ENCODE results near the gene LNX2.

Gene LNX2

DNA sequence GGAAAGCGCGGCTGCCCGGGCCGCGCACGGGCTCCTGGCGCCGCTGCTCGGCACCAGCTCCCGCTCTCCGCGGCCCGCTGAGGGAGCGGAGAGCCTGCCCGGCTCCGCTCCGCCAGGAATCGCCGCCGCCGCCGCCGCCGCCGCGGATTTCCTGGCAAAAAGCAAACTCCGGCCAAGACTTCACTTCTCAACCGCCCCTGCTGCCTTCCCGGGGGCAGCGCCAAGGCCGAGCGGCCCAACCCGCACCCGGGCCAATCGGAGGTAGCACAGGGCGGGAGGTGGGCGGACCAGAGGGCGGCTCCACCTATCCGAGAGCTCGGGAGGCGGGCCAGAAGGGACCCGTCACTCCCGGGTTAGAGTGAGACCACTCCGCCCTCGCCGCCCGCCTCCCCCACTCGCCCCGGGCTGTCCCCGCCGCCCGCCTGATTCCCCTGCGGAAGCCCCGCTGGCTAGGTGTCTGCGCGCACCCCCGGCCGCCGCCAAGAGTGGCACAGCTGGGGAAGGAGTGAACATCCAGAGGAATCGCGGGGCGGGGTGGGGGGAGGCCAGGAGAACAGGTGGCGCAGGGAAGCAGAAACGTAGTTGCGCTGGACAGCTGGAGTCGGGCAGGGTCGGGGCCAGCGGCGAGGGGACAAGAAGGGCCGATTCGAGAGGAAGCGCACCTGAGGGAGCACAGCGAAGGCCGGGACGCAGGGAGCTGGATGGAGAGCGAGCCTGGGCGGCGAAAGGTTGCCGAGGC is at the start of gene LNX2 (continued):
- no peak for TF ChIP-seq ZNF140 (tag by site-specific recombination; IDR thresholded peaks at IDR 0.05)
- TF ChIP-seq, protein P1, sequence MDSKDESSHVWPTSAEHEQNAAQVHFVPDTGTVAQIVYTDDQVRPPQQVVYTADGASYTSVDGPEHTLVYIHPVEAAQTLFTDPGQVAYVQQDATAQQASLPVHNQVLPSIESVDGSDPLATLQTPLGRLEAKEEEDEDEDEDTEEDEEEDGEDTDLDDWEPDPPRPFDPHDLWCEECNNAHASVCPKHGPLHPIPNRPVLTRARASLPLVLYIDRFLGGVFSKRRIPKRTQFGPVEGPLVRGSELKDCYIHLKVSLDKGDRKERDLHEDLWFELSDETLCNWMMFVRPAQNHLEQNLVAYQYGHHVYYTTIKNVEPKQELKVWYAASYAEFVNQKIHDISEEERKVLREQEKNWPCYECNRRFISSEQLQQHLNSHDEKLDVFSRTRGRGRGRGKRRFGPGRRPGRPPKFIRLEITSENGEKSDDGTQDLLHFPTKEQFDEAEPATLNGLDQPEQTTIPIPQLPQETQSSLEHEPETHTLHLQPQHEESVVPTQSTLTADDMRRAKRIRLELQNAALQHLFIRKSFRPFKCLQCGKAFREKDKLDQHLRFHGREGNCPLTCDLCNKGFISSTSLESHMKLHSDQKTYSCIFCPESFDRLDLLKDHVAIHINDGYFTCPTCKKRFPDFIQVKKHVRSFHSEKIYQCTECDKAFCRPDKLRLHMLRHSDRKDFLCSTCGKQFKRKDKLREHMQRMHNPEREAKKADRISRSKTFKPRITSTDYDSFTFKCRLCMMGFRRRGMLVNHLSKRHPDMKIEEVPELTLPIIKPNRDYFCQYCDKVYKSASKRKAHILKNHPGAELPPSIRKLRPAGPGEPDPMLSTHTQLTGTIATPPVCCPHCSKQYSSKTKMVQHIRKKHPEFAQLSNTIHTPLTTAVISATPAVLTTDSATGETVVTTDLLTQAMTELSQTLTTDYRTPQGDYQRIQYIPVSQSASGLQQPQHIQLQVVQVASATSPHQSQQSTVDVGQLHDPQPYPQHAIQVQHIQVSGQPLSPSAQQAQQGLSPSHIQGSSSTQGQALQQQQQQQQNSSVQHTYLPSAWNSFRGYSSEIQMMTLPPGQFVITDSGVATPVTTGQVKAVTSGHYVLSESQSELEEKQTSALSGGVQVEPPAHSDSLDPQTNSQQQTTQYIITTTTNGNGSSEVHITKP (tag by site-specific recombination; IDR thresholded peaks at IDR 0.05), result peak; percentile 94
- no peak for TF ChIP-seq ZNF549 (tag by site-specific recombination; IDR thresholded peaks at IDR 0.05)
- TF ChIP-seq ZXDB (tag by site-specific recombination; IDR thresholded peaks at IDR 0.05), result peak; percentile 98
- TF ChIP-seq ZFHX2 (tag by site-specific recombination; conservative IDR thresholded peaks at IDR 0.05), result peak; percentile 76
- TF ChIP-seq ZNF335 (tag by site-specific recombination; conservative IDR thresholded peaks at IDR 0.05), result peak; percentile 91
- TF ChIP-seq EGR2 (tag by site-specific recombination; IDR thresholded peaks at IDR 0.05; ENCODE audit: low read depth), result peak; percentile 75
- TF ChIP-seq ZNF433 (tag by site-specific recombination; IDR thresholded peaks at IDR 0.05; ENCODE audit: low read depth), result no peak
- peak; percentile 4; the same call in 1 of the 2 replicates for TF ChIP-seq ZNF623 (tag by site-specific recombination; IDR thresholded peaks at IDR 0.05)
- 0 out of 2 replicates have a peak, but pooled peaks have one; percentile 20 for TF ChIP-seq ZSCAN16 (tag by site-specific recombination; IDR thresholded peaks at IDR 0.05)
- TF ChIP-seq, protein P2, sequence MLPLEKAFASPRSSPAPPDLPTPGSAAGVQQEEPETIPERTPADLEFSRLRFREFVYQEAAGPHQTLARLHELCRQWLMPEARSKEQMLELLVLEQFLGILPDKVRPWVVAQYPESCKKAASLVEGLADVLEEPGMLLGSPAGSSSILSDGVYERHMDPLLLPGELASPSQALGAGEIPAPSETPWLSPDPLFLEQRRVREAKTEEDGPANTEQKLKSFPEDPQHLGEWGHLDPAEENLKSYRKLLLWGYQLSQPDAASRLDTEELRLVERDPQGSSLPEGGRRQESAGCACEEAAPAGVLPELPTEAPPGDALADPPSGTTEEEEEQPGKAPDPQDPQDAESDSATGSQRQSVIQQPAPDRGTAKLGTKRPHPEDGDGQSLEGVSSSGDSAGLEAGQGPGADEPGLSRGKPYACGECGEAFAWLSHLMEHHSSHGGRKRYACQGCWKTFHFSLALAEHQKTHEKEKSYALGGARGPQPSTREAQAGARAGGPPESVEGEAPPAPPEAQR (tag by site-specific recombination; IDR thresholded peaks at IDR 0.05), result peak; percentile 71; the same call in 1 of the 2 replicates
- no peak for TF ChIP-seq ZNF211 (tag by site-specific recombination; IDR thresholded peaks at IDR 0.05; ENCODE audit: low read depth)
- TF ChIP-seq, protein P3, sequence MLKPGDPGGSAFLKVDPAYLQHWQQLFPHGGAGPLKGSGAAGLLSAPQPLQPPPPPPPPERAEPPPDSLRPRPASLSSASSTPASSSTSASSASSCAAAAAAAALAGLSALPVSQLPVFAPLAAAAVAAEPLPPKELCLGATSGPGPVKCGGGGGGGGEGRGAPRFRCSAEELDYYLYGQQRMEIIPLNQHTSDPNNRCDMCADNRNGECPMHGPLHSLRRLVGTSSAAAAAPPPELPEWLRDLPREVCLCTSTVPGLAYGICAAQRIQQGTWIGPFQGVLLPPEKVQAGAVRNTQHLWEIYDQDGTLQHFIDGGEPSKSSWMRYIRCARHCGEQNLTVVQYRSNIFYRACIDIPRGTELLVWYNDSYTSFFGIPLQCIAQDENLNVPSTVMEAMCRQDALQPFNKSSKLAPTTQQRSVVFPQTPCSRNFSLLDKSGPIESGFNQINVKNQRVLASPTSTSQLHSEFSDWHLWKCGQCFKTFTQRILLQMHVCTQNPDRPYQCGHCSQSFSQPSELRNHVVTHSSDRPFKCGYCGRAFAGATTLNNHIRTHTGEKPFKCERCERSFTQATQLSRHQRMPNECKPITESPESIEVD (tag by site-specific recombination; IDR thresholded peaks at IDR 0.05), result no peak
- peak; percentile 57; the same call in 1 of the 2 replicates for TF ChIP-seq IKZF3 (tag by site-specific recombination; IDR thresholded peaks at IDR 0.05)
- TF ChIP-seq GLI4 (tag by site-specific recombination; IDR thresholded peaks at IDR 0.05), result peak; percentile 65; the same call in 1 of the 2 replicates
- no peak for TF ChIP-seq ZNF747 (tag by site-specific recombination; IDR thresholded peaks at IDR 0.05)
- peak; percentile 25; the same call in 1 of the 2 replicates for TF ChIP-seq KLF1 (tag by site-specific recombination; IDR thresholded peaks at IDR 0.05)
- peak; percentile 7; the same call in 1 of the 2 replicates for TF ChIP-seq GLIS1 (tag by site-specific recombination; IDR thresholded peaks at IDR 0.05)
- TF ChIP-seq KLF16 (tag by site-specific recombination; IDR thresholded peaks at IDR 0.05), result peak; percentile 76
- TF ChIP-seq, protein P4, sequence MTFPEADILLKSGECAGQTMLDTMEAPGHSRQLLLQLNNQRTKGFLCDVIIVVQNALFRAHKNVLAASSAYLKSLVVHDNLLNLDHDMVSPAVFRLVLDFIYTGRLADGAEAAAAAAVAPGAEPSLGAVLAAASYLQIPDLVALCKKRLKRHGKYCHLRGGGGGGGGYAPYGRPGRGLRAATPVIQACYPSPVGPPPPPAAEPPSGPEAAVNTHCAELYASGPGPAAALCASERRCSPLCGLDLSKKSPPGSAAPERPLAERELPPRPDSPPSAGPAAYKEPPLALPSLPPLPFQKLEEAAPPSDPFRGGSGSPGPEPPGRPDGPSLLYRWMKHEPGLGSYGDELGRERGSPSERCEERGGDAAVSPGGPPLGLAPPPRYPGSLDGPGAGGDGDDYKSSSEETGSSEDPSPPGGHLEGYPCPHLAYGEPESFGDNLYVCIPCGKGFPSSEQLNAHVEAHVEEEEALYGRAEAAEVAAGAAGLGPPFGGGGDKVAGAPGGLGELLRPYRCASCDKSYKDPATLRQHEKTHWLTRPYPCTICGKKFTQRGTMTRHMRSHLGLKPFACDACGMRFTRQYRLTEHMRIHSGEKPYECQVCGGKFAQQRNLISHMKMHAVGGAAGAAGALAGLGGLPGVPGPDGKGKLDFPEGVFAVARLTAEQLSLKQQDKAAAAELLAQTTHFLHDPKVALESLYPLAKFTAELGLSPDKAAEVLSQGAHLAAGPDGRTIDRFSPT (tag by site-specific recombination; IDR thresholded peaks at IDR 0.05), result peak; percentile 85
- TF ChIP-seq, protein P5, sequence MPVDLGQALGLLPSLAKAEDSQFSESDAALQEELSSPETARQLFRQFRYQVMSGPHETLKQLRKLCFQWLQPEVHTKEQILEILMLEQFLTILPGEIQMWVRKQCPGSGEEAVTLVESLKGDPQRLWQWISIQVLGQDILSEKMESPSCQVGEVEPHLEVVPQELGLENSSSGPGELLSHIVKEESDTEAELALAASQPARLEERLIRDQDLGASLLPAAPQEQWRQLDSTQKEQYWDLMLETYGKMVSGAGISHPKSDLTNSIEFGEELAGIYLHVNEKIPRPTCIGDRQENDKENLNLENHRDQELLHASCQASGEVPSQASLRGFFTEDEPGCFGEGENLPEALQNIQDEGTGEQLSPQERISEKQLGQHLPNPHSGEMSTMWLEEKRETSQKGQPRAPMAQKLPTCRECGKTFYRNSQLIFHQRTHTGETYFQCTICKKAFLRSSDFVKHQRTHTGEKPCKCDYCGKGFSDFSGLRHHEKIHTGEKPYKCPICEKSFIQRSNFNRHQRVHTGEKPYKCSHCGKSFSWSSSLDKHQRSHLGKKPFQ (tag by site-specific recombination; IDR thresholded peaks at IDR 0.05), result no peak
- TF ChIP-seq, protein P6, sequence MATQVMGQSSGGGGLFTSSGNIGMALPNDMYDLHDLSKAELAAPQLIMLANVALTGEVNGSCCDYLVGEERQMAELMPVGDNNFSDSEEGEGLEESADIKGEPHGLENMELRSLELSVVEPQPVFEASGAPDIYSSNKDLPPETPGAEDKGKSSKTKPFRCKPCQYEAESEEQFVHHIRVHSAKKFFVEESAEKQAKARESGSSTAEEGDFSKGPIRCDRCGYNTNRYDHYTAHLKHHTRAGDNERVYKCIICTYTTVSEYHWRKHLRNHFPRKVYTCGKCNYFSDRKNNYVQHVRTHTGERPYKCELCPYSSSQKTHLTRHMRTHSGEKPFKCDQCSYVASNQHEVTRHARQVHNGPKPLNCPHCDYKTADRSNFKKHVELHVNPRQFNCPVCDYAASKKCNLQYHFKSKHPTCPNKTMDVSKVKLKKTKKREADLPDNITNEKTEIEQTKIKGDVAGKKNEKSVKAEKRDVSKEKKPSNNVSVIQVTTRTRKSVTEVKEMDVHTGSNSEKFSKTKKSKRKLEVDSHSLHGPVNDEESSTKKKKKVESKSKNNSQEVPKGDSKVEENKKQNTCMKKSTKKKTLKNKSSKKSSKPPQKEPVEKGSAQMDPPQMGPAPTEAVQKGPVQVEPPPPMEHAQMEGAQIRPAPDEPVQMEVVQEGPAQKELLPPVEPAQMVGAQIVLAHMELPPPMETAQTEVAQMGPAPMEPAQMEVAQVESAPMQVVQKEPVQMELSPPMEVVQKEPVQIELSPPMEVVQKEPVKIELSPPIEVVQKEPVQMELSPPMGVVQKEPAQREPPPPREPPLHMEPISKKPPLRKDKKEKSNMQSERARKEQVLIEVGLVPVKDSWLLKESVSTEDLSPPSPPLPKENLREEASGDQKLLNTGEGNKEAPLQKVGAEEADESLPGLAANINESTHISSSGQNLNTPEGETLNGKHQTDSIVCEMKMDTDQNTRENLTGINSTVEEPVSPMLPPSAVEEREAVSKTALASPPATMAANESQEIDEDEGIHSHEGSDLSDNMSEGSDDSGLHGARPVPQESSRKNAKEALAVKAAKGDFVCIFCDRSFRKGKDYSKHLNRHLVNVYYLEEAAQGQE (tag by site-specific recombination; IDR thresholded peaks at IDR 0.05), result peak; percentile 84
- no peak for TF ChIP-seq ZNF677 (tag by site-specific recombination; IDR thresholded peaks at IDR 0.05)
- TF ChIP-seq ZNF324 (tag by site-specific recombination; IDR thresholded peaks at IDR 0.05), result 0 out of 2 replicates have a peak, but pooled peaks have one; percentile 48
- TF ChIP-seq ZNF155 (tag by site-specific recombination; IDR thresholded peaks at IDR 0.05), result no peak

All from HEK293 (cell line).